A549 (cell line): ENCODE data around the gene BANF1. TPM values are rescaled to one million over a fixed set of nuclear protein-coding genes. Genes with fewer than 3 reads are reported as not detected.
A peak's percentile ranks its signal among the peaks of the same experiment; 100 is the strongest.

ENCODE experiments used
- ATAC-seq, 2 experiments: fragments of 200-7000 bp in 1 of 2; fragments of >200 bp in 1 of 2; cut with Nextera tagmentation in 1 of 2; cut with Tn5 transposase in 1 of 2; 3 replicates each; pipeline versions ENCODE4 v1.8.0 to v1.9.1; 2018 to 2020; ENCODE audit warnings: mild to moderate bottlenecking in 1 of 2, moderate library complexity in 1 of 2
- CTCF ChIA-PET: fragments of 300-600 bp; sonication (Branson Sonifier 250); formaldehyde crosslinking; extraction: SDS; loops from one replicate; lab custom pipeline; 2021; ENCODE audit warnings: antibody characterized with exemption, inconsistent platforms; lab: Yijun Ruan, JAX
- POLR2A ChIA-PET: fragments of 350-600 bp; formaldehyde crosslinking; extraction: SDS; loops from one replicate; lab custom pipeline; 2021; ENCODE audit warnings: antibody characterized with exemption, inconsistent platforms; lab: Yijun Ruan, JAX
- DNase-seq, 2 experiments: peaks; one replicate each; pipeline versions ENCODE4 v3.0.0 to v3.0.0-alpha.2; 2011 to 2016; ENCODE audit warnings: low read depth in 1 of 2, low spot score in 1 of 2
- FAIRE-seq: peaks from 2 replicates; lab custom pipeline; 2011; peaks lifted over from hg19 to GRCh38; lab: Jason Lieb, UNC
- H3K27ac ChIP-seq, 2 experiments: fragments of >200 bp; sonication (Bioruptor Twin); formaldehyde crosslinking; 3 replicates each; pipeline ENCODE4 v1.5.1; 2016 to 2017
- H3K4me1 ChIP-seq: fragments of >200 bp; sonication (Bioruptor Twin); formaldehyde crosslinking; 3 replicates; pipeline ENCODE4 v1.6.1; 2016
- H3K4me2 ChIP-seq: fragments of >200 bp; sonication (Bioruptor Twin); formaldehyde crosslinking; 3 replicates; pipeline ENCODE4 v1.6.1; 2016
- H3K4me3 ChIP-seq: fragments of >200 bp; sonication (Bioruptor Twin); formaldehyde crosslinking; 3 replicates; pipeline ENCODE4 v1.5.1; 2016
- H3K9me3 ChIP-seq: fragments of >200 bp; sonication (Bioruptor Twin); formaldehyde crosslinking; 3 replicates; pipeline ENCODE4 v1.6.1; 2016
- BHLHE40 ChIP-seq: IDR thresholded peaks from 2 replicates; pipeline ENCODE4 v1.6.1; 2012; ENCODE audit warnings: low read depth, low read length, inconsistent platforms
- CBX2 ChIP-seq: fragments of 200-600 bp; sonication (generic); IDR thresholded peaks from 2 replicates; pipeline ENCODE4 v1.6.1; 2016; ENCODE audit warnings: low read depth, mild to moderate bottlenecking, borderline replicate concordance
- CEBPB ChIP-seq, 2 experiments: fragments of >200 bp in 1 of 2; sonication (Bioruptor Twin) in 1 of 2; formaldehyde crosslinking in 1 of 2; IDR thresholded peaks; 2 replicates each; pipeline ENCODE4 v1.6.1; 2012 to 2016
- CHD4 ChIP-seq: fragments of 200-600 bp; sonication (generic); IDR thresholded peaks from 2 replicates; pipeline ENCODE4 v1.6.1; 2016; ENCODE audit warnings: antibody characterized with exemption, mild to moderate bottlenecking, borderline replicate concordance
- EHMT2 ChIP-seq: fragments of 200-600 bp; sonication (generic); IDR thresholded peaks from 2 replicates; pipeline ENCODE4 v1.6.1; 2016; ENCODE audit warnings: antibody characterized with exemption, low read depth, mild to moderate bottlenecking, moderate library complexity
- ESRRA ChIP-seq: fragments of 150-350 bp; IDR thresholded peaks from 2 replicates; pipeline ENCODE4 v1.6.1; 2014; ENCODE audit warnings: mild to moderate bottlenecking, low read length, borderline replicate concordance
- GATA3 ChIP-seq: IDR thresholded peaks from 2 replicates; pipeline ENCODE4 v1.6.1; 2012; ENCODE audit warnings: borderline replicate concordance
- HMGXB4 ChIP-seq: fragments of 250-450 bp; sonication (Bioruptor Pico); IDR thresholded peaks from 2 replicates; pipeline ENCODE4 v1.5.0; 2021; ENCODE audit warnings: mild to moderate bottlenecking, moderate library complexity, borderline replicate concordance
- JUNB ChIP-seq: fragments of >200 bp; sonication (Bioruptor Twin); formaldehyde crosslinking; IDR thresholded peaks from 2 replicates; pipeline ENCODE4 v1.6.1; 2016
- KDM1A ChIP-seq: fragments of 200-600 bp; sonication (generic); IDR thresholded peaks from 2 replicates; pipeline ENCODE4 v1.6.1; 2016; ENCODE audit warnings: low read depth, mild to moderate bottlenecking
- KDM5A ChIP-seq: fragments of 200-600 bp; sonication (generic); IDR thresholded peaks from 2 replicates; pipeline ENCODE4 v1.6.1; 2016; ENCODE audit warnings: antibody characterized with exemption, mild to moderate bottlenecking
- MAFK ChIP-seq: fragments of 450-650 bp; IDR thresholded peaks from 2 replicates; pipeline ENCODE4 v1.6.1; 2014; ENCODE audit not compliant: partially characterized antibody
- MAZ ChIP-seq: fragments of 150-350 bp; IDR thresholded peaks from 2 replicates; pipeline ENCODE4 v1.6.1; 2014; ENCODE audit warnings: antibody characterized with exemption, low read depth, low read length, borderline replicate concordance
- PHF8 ChIP-seq: fragments of 200-600 bp; sonication (generic); IDR thresholded peaks from 2 replicates; pipeline ENCODE4 v1.6.1; 2016; ENCODE audit warnings: low read depth, mild to moderate bottlenecking, antibody characterized with exemption, moderate library complexity, borderline replicate concordance
- RAD21 ChIP-seq, 2 experiments: fragments of >200 bp in 1 of 2; sonication (Bioruptor Twin) in 1 of 2; formaldehyde crosslinking in 1 of 2; IDR thresholded peaks in 1 of 2; conservative IDR thresholded peaks in 1 of 2; 2 replicates in 1 of 2; 3 replicates in 1 of 2; pipeline ENCODE4 v1.6.1; 2012 to 2018; ENCODE audit warnings: inconsistent platforms in 1 of 2
- ZFP36 ChIP-seq: fragments of 450-650 bp; IDR thresholded peaks from 2 replicates; pipeline ENCODE4 v1.6.1; 2014; ENCODE audit warnings: borderline replicate concordance; ENCODE audit not compliant: partially characterized antibody
- WGBS: methylation state at CpG from one replicate; pipeline ENCODE4 v1.1.6; 2017; ENCODE audit errors: missing lambda C conversion rate; 5-methylcytosine and 5-hydroxymethylcytosine counted together
- polyA plus RNA-seq, 4 experiments: library from polyadenylated mRNA; depleted of rRNA in 3 of 4; stranded (reverse); fragments of >200 nt; fragmentation: RNase III in 1 of 4; extraction: RNeasy Plus Mini Kit Qiagen cat#74134 plus additional on column Dnase treatment in 1 of 4; gene quantifications; 2 replicates in 3 of 4; 3 replicates in 1 of 4; pipeline ENCODE4 v1.2.3, GENCODE V29; 2011 to 2017
- TF ChIP-seq, protein P1 (sequence below): fragments of 200-600 bp; sonication (generic); IDR thresholded peaks from 2 replicates; pipeline ENCODE4 v1.6.1; 2016; ENCODE audit warnings: antibody characterized with exemption, mild to moderate bottlenecking, moderate library complexity
- TF ChIP-seq, protein P2 (sequence below): fragments of 250-450 bp; sonication (Bioruptor Pico); IDR thresholded peaks from 2 replicates; pipeline ENCODE4 v1.5.0; 2020; ENCODE audit warnings: low read depth, mild to moderate bottlenecking, moderate library complexity
- TF ChIP-seq, protein P3 (sequence below): fragments of >200 bp; sonication (Bioruptor Twin); formaldehyde crosslinking; IDR thresholded peaks from 2 replicates; pipeline ENCODE4 v1.6.1; 2016

BANF1 gene
- polyA plus RNA-seq, 2 of the 4 experiments (the other 2 are of a cell fraction): 309 to 399 TPM

DNA sequence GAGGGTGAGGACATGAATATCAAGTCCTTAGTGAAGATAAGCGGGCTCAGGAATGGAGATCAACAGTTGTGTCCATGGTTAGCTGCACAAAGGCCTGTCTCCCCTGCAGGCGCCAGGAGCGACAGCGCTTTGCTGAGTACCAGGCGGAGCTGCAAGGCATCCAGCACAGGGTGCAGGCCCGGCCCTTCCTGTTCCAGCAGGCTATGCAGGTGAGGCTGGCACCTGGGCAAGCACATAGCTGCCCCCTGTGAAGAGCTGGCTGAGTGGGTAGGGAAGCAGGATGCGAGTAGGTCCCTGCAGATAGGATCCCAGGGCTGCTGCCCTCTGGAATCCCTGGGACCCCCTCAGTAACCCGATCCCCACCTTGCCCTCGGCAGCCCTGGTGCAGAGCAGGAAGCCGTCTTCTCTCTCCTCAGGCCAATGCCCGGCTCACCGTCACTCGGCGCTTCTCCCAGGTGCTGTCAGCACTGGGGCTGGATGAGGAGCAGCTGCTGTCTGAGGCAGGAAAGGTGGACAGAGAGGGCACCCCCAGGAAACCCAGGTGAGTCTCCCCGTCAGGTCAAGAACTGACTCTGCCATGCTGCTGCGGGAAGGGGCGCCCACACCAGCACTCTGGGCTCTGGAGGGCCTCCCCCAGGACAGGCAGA, 43.4 kb upstream of the BANF1 start (continued):
- TF ChIP-seq, protein P1, sequence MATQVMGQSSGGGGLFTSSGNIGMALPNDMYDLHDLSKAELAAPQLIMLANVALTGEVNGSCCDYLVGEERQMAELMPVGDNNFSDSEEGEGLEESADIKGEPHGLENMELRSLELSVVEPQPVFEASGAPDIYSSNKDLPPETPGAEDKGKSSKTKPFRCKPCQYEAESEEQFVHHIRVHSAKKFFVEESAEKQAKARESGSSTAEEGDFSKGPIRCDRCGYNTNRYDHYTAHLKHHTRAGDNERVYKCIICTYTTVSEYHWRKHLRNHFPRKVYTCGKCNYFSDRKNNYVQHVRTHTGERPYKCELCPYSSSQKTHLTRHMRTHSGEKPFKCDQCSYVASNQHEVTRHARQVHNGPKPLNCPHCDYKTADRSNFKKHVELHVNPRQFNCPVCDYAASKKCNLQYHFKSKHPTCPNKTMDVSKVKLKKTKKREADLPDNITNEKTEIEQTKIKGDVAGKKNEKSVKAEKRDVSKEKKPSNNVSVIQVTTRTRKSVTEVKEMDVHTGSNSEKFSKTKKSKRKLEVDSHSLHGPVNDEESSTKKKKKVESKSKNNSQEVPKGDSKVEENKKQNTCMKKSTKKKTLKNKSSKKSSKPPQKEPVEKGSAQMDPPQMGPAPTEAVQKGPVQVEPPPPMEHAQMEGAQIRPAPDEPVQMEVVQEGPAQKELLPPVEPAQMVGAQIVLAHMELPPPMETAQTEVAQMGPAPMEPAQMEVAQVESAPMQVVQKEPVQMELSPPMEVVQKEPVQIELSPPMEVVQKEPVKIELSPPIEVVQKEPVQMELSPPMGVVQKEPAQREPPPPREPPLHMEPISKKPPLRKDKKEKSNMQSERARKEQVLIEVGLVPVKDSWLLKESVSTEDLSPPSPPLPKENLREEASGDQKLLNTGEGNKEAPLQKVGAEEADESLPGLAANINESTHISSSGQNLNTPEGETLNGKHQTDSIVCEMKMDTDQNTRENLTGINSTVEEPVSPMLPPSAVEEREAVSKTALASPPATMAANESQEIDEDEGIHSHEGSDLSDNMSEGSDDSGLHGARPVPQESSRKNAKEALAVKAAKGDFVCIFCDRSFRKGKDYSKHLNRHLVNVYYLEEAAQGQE: no peak
- TF ChIP-seq CBX2: no peak
- TF ChIP-seq, protein P2, sequence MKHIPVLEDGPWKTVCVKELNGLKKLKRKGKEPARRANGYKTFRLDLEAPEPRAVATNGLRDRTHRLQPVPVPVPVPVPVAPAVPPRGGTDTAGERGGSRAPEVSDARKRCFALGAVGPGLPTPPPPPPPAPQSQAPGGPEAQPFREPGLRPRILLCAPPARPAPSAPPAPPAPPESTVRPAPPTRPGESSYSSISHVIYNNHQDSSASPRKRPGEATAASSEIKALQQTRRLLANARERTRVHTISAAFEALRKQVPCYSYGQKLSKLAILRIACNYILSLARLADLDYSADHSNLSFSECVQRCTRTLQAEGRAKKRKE: no peak

- FAIRE-seq (no peak), ATAC-seq (peak in 1 of 2 experiments; percentile 37; a peak in 3 of 6 replicates), DNase-seq (no peak)
- peak overlapping the region; percentile 95 for H3K4me3 ChIP-seq
- peaks cover 12% of the 10 kb centered on the region; the same call in 2 of the 3 replicates for H3K4me1 ChIP-seq
- peak overlapping the region; percentile 82 to 99 for H3K27ac ChIP-seq
- ChIA-PET CTCF (interaction anchor here (0.6 to 3.3 kb wide), 4 partner anchors 49 to 76 kb away, joined by 3 to 25 read pairs (median 5); partner anchors contain the start of gene FIBP), POLR2A (interaction anchor here (0.7 kb wide), 1 partner anchor 71 kb away, joined by 3 read pairs; the partner anchor contains the start of gene CCDC85B)
- 55% methylated on average over 16 of the region's 16 CpGs for WGBS
- TF ChIP-seq BHLHE40: no peak
- H3K4me2 ChIP-seq: peak overlapping the region; percentile 82
- H3K9me3 ChIP-seq: no peaks in the 10 kb centered on the region
Observed at GRCh38 chr11:65960824-65961266, 41.5 kb upstream of the BANF1 start.

- H3K27ac ChIP-seq: peak within 1 kb of the TSS; percentile 82 to 99
- CTCF ChIA-PET: interaction anchor here (1.0 to 6.3 kb wide), 4 partner anchors 69 to 77 kb away, joined by 3 to 35 read pairs (median 16); partner anchors contain the start of gene FIBP
- FAIRE-seq: no peak
- TF ChIP-seq ESRRA: no peak
- no peak for TF ChIP-seq CBX2
- TF ChIP-seq CEBPB (IDR thresholded peaks at IDR 0.05): no peak
- no peak for TF ChIP-seq EHMT2
- TF ChIP-seq BHLHE40: no peak
- TF ChIP-seq, protein P1: no peak
- TF ChIP-seq KDM5A: peak; percentile 58; the same call in 1 of the 2 replicates
- TF ChIP-seq GATA3: no peak
- no peak for TF ChIP-seq HMGXB4 (CRISPR knock-in tag)
- TF ChIP-seq CHD4: no peak
- peak; percentile 70 for TF ChIP-seq PHF8
- TF ChIP-seq, protein P3, sequence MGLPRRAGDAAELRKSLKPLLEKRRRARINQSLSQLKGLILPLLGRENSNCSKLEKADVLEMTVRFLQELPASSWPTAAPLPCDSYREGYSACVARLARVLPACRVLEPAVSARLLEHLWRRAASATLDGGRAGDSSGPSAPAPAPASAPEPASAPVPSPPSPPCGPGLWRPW: no peak
- TF ChIP-seq RAD21 (conservative IDR thresholded peaks at IDR 0.05 in 1 of 2, IDR thresholded peaks at IDR 0.05 in 1 of 2): 0 out of 5 replicates have a peak, but pooled peaks of 1 of the 2 experiments have one; percentile 9
- TF ChIP-seq MAFK: no peak
- no peak for TF ChIP-seq ZFP36
- no peak for TF ChIP-seq KDM1A
- TF ChIP-seq MAZ: no peak
- no peak for TF ChIP-seq JUNB
Observed at GRCh38 chr11:65961267-65962140, 40.8 kb upstream of the BANF1 start, which contains the start of gene SART1. Gene SART1 (plus strand): TSS chr11:65961734. CDS start chr11:65961781, 47 bp downstream.

More at GRCh38 chr11:65961267-65962140, 40.8 kb upstream of the BANF1 start, which contains the start of gene SART1:
- POLR2A ChIA-PET: no interaction called here
- WGBS: under 1% methylated on average over 57 of the region's 97 CpGs
- Histone ChIP-seq H3K4me1 (peaks cover 12% of the 10 kb centered on the region; the same call in 2 of the 3 replicates), H3K9me3 (no peaks in the 10 kb centered on the region), H3K4me2 (peak within 1 kb of the TSS; percentile 97), H3K4me3 (peak within 1 kb of the TSS; percentile 95)
- DNase-seq: peak; percentile 98 to 100
- peak; percentile 91 to 96 for ATAC-seq
